ENCODE results near the gene CNPY1. TPM values are rescaled to one million over a fixed set of nuclear protein-coding genes. Genes with fewer than 3 reads are reported as not detected.

CNPY1 gene
- total RNA-seq, 1 donor = not detected

- no peak for TF ChIP-seq CTCF (IDR thresholded peaks at IDR 0.05; ENCODE audit: insufficient read depth, low read length)
- no peak for DNase-seq (ENCODE audit: low read depth)
- H3K4me3 ChIP-seq (ENCODE audit: low read depth, low read length) = no peak overlapping the region
Measured at GRCh38 chr7:155560196-155560885, 14.0 kb upstream of the CNPY1 start.

GRCh38 chr7:155559519-155560108, 13.3 kb upstream of the CNPY1 start:
- TF ChIP-seq CTCF (IDR thresholded peaks at IDR 0.05; ENCODE audit: insufficient read depth, low read length) = no peak
- no peak for DNase-seq (ENCODE audit: low read depth)
- H3K4me3 ChIP-seq (ENCODE audit: low read depth, low read length) = no peak overlapping the region

GRCh38 chr7:155558961-155559360, 12.6 kb upstream of the CNPY1 start:
- no peak for TF ChIP-seq CTCF (IDR thresholded peaks at IDR 0.05; ENCODE audit: insufficient read depth, low read length)
- DNase-seq (ENCODE audit: low read depth) = no peak
- H3K4me3 ChIP-seq (ENCODE audit: low read depth, low read length) = no peak overlapping the region

- no peak overlapping the region for H3K4me3 ChIP-seq (ENCODE audit: low read depth, low read length)
- no peak for TF ChIP-seq CTCF (IDR thresholded peaks at IDR 0.05; ENCODE audit: insufficient read depth, low read length)
- DNase-seq (ENCODE audit: low read depth) = no peak
Measured at GRCh38 chr7:155558351-155558750, 12.0 kb upstream of the CNPY1 start.

- DNase-seq (ENCODE audit: low read depth) = no peak
- no peak for TF ChIP-seq CTCF (IDR thresholded peaks at IDR 0.05; ENCODE audit: insufficient read depth, low read length)
- no peak overlapping the region for H3K4me3 ChIP-seq (ENCODE audit: low read depth, low read length)
Measured at GRCh38 chr7:155557778-155558177, 11.4 kb upstream of the CNPY1 start.

- no peak for DNase-seq (ENCODE audit: low read depth)
Measured at GRCh38 chr7:155556763-155557162, 10.4 kb upstream of the CNPY1 start.

More at GRCh38 chr7:155556763-155557162, 10.4 kb upstream of the CNPY1 start:
- H3K4me3 ChIP-seq (ENCODE audit: low read depth, low read length) = no peak overlapping the region
- no peak for TF ChIP-seq CTCF (IDR thresholded peaks at IDR 0.05; ENCODE audit: insufficient read depth, low read length)

Data from fibroblast of the aortic adventitia (primary cell).